Measurements from ENCODE around the gene DIS3. TPM values are rescaled to one million over a fixed set of nuclear protein-coding genes. Genes with fewer than 3 reads are reported as not detected.

The DIS3 gene
- total RNA-seq, 1 experiment from 2014 or later, result 44.2 TPM

DNA sequence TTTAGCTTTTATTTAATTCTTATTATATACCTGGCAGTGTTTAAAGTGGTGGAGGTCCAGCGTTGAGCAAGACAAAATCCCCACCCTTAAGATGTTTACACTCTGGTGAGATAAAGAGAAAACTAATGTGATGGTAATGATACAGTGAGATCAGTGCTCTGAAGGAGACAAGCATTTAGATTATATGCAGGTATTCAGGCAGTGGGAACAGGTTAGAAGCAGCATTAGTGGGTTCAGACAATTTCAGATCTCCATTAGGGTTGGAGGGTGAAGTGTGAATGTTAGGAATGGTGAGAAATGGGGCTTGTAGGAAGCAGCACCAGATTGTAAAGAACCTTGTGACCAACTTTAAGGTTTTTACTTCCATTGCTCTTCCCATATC, 39.2 kb upstream of the DIS3 start:
- DNase-seq (ENCODE audit: low read depth, low spot score) (no peak), ATAC-seq (no peak)
- Histone ChIP-seq H3K27ac (ENCODE audit: low read depth, low read length) (no peak overlapping the region), H4K20me1 (ENCODE audit: insufficient read depth) (no peaks in the 10 kb centered on the region), H3K36me3 (ENCODE audit: control insufficient read depth in 1 of 2, insufficient read depth in 2 of 2, low read length in 2 of 2) (0 out of 4 replicates have a peak, but pooled peaks cover 0 to 2% of the 10 kb centered on the region in 2 experiments), H3K9ac (ENCODE audit: low read length) (no peak overlapping the region), H3K9me2 (ENCODE audit: insufficient read depth) (no peaks in the 10 kb centered on the region), H2AFZ (ENCODE audit: low read depth, low read length, poor library complexity, severe bottlenecking) (no peak overlapping the region), H3K27me3 (ENCODE audit: insufficient read depth, low read length) (no peaks in the 10 kb centered on the region), H3K4me1 (ENCODE audit: control insufficient read depth in 1 of 2, insufficient read depth in 2 of 2, low read length in 2 of 2) (no peaks in the 10 kb centered on the region), H3K4me2 (ENCODE audit: low read length) (no peak overlapping the region), H3K4me3 (replicated peaks in 1 of 2; ENCODE audit: low read depth in 1 of 2, low read length in 2 of 2) (no peak overlapping the region), H3K9me3 (ENCODE audit: control insufficient read depth in 1 of 2, insufficient read depth in 1 of 2, low read depth in 1 of 2, low read length in 2 of 2) (no peaks in the 10 kb centered on the region), H3K79me2 (ENCODE audit: insufficient read depth, low read length) (no peaks in the 10 kb centered on the region)
- CTCF ChIA-PET, result no interaction called here
- BruUV-seq (replicated peaks), result no TSS peak
- intact Hi-C loops (cut with micrococcal nuclease), result no loop called here
- TF ChIP-seq POLR2AphosphoS5 (IDR thresholded peaks at IDR 0.05; ENCODE audit: low read depth, low read length), result no peak
- no peak for TF ChIP-seq EZH2 (IDR thresholded peaks at IDR 0.05)
- RAD21 ChIA-PET (ENCODE audit: low non-redundant PET in 1 of 2, low total read pairs in 2 of 2, uncharacterized antibody in 2 of 2, unreplicated experiment in 2 of 2), result no interaction called here
- POLR2A ChIA-PET, result no interaction called here

DNA sequence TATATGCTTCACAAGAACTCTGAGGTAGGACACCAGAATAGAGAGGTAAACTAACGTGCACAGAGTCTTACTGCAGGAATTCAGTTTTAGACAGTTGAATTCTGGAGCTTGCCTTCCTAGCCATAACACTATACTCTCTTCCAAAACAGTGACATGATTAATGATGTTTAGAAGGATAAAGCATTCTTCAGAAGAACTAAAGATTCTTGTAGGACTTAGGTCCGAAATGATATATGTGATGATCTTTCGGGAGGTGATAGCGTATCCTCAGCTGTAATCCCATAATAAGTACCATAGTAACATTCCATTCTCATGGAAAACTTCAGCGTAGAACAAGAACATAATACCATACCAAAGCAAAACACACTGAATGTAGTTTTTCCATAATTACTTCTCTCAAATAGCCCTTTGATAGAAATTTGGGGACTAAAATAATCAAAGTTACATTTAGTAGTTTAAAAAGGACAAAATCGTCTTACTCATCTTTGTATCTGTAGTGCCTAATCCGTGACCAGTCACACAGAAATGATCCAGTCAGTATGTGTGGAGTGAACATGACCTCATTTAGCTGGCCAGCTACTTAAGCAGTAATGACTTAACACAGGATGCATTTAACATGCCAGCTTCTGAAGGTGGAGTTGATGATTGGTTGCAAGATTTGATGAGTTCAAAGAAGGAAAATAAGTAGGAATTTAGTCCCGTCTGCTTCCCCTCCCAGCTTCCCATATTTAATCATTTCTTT, 38.6 kb upstream of the DIS3 start:
- Histone ChIP-seq H3K4me2 (ENCODE audit: low read length) (no peak overlapping the region), H3K4me3 (replicated peaks in 1 of 2; ENCODE audit: low read depth in 1 of 2, low read length in 2 of 2) (no peak overlapping the region), H4K20me1 (ENCODE audit: insufficient read depth) (no peaks in the 10 kb centered on the region), H3K4me1 (ENCODE audit: control insufficient read depth in 1 of 2, insufficient read depth in 2 of 2, low read length in 2 of 2) (no peaks in the 10 kb centered on the region), H3K36me3 (ENCODE audit: control insufficient read depth in 1 of 2, insufficient read depth in 2 of 2, low read length in 2 of 2) (0 out of 4 replicates have a peak, but pooled peaks cover 0 to 2% of the 10 kb centered on the region in 2 experiments), H3K9me3 (ENCODE audit: control insufficient read depth in 1 of 2, insufficient read depth in 1 of 2, low read depth in 1 of 2, low read length in 2 of 2) (no peaks in the 10 kb centered on the region), H3K27me3 (ENCODE audit: insufficient read depth, low read length) (no peaks in the 10 kb centered on the region), H3K79me2 (ENCODE audit: insufficient read depth, low read length) (no peaks in the 10 kb centered on the region), H3K9ac (ENCODE audit: low read length) (no peak overlapping the region), H3K9me2 (ENCODE audit: insufficient read depth) (no peaks in the 10 kb centered on the region), H3K27ac (ENCODE audit: low read depth, low read length) (no peak overlapping the region), H2AFZ (ENCODE audit: low read depth, low read length, poor library complexity, severe bottlenecking) (no peak overlapping the region)
- ATAC-seq (no peak), DNase-seq (ENCODE audit: low read depth, low spot score) (no peak)
- RAD21 ChIA-PET (ENCODE audit: low non-redundant PET in 1 of 2, low total read pairs in 2 of 2, uncharacterized antibody in 2 of 2, unreplicated experiment in 2 of 2), result no interaction called here
- CTCF ChIA-PET, result no interaction called here
- intact Hi-C loops (cut with micrococcal nuclease), result no loop called here
- BruUV-seq (replicated peaks), result no TSS peak
- POLR2A ChIA-PET, result no interaction called here
- TF ChIP-seq, protein P1, sequence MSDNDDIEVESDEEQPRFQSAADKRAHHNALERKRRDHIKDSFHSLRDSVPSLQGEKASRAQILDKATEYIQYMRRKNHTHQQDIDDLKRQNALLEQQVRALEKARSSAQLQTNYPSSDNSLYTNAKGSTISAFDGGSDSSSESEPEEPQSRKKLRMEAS (IDR thresholded peaks at IDR 0.05), result no peak
- no peak for TF ChIP-seq EGR1 (IDR thresholded peaks at IDR 0.05; ENCODE audit: low read depth)
- TF ChIP-seq, protein P2, sequence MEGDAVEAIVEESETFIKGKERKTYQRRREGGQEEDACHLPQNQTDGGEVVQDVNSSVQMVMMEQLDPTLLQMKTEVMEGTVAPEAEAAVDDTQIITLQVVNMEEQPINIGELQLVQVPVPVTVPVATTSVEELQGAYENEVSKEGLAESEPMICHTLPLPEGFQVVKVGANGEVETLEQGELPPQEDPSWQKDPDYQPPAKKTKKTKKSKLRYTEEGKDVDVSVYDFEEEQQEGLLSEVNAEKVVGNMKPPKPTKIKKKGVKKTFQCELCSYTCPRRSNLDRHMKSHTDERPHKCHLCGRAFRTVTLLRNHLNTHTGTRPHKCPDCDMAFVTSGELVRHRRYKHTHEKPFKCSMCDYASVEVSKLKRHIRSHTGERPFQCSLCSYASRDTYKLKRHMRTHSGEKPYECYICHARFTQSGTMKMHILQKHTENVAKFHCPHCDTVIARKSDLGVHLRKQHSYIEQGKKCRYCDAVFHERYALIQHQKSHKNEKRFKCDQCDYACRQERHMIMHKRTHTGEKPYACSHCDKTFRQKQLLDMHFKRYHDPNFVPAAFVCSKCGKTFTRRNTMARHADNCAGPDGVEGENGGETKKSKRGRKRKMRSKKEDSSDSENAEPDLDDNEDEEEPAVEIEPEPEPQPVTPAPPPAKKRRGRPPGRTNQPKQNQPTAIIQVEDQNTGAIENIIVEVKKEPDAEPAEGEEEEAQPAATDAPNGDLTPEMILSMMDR (IDR thresholded peaks at IDR 0.05 in 2 of 3, conservative IDR thresholded peaks at IDR 0.05 in 1 of 3; ENCODE audit: borderline replicate concordance in 1 of 3, insufficient read depth in 1 of 3, low read depth in 2 of 3, low read length in 2 of 3), result no peak
- no peak for TF ChIP-seq SP1 (IDR thresholded peaks at IDR 0.05; ENCODE audit: low read depth)
- TF ChIP-seq, protein P3, sequence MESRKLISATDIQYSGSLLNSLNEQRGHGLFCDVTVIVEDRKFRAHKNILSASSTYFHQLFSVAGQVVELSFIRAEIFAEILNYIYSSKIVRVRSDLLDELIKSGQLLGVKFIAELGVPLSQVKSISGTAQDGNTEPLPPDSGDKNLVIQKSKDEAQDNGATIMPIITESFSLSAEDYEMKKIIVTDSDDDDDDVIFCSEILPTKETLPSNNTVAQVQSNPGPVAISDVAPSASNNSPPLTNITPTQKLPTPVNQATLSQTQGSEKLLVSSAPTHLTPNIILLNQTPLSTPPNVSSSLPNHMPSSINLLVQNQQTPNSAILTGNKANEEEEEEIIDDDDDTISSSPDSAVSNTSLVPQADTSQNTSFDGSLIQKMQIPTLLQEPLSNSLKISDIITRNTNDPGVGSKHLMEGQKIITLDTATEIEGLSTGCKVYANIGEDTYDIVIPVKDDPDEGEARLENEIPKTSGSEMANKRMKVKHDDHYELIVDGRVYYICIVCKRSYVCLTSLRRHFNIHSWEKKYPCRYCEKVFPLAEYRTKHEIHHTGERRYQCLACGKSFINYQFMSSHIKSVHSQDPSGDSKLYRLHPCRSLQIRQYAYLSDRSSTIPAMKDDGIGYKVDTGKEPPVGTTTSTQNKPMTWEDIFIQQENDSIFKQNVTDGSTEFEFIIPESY (IDR thresholded peaks at IDR 0.05; ENCODE audit: extremely low read depth, insufficient replicate concordance, low read length), result no peak
- TF ChIP-seq TCF7L2 (IDR thresholded peaks at IDR 0.05; ENCODE audit: borderline replicate concordance, extremely low read depth, insufficient read depth, insufficient read length), result no peak
- no peak for TF ChIP-seq ZFX (IDR thresholded peaks at IDR 0.05)
- no peak for TF ChIP-seq SRF (IDR thresholded peaks at IDR 0.05; ENCODE audit: low read depth)
- TF ChIP-seq ELF1 (IDR thresholded peaks at IDR 0.05; ENCODE audit: borderline replicate concordance, low read depth), result no peak
- no peak for TF ChIP-seq CEBPB (IDR thresholded peaks at IDR 0.05; ENCODE audit: low read depth)
- TF ChIP-seq POLR2A (IDR thresholded peaks at IDR 0.05; ENCODE audit: borderline replicate concordance, extremely low read depth, insufficient read depth, insufficient read length), result no peak
- TF ChIP-seq ZNF274 (IDR thresholded peaks at IDR 0.05; ENCODE audit: low read depth, low read length), result no peak
- TF ChIP-seq JUND (IDR thresholded peaks at IDR 0.05), result no peak
- TF ChIP-seq EZH2phosphoT487 (IDR thresholded peaks at IDR 0.05; ENCODE audit: borderline replicate concordance), result no peak
- no peak for TF ChIP-seq YY1 (IDR thresholded peaks at IDR 0.05; ENCODE audit: extremely low read depth, insufficient replicate concordance, low read depth, low read length)
- no peak for TF ChIP-seq FOSL1 (IDR thresholded peaks at IDR 0.05; ENCODE audit: low read depth)

All from HCT116 (cell line).